HEK293 (cell line): ENCODE measurements around the gene PTAR1.

ENCODE experiments used
- CTCF ChIA-PET: fragments of 350-600 bp; formaldehyde crosslinking; extraction: SDS; loops from one replicate; lab custom pipeline; 2021; ENCODE audit warnings: antibody characterized with exemption; lab: Yijun Ruan, JAX
- POLR2A ChIA-PET: fragments of 300-600 bp; formaldehyde crosslinking; extraction: SDS; loops from one replicate; lab custom pipeline; 2020; ENCODE audit warnings: antibody characterized with exemption, inconsistent platforms; lab: Yijun Ruan, JAX
- H3K27ac ChIP-seq: fragments of 200-500 bp; sonication (Bioruptor generic); 2 replicates; pipeline ENCODE4 v1.5.1; 2014; ENCODE audit warnings: low read depth, low read length, control low read depth, inconsistent platforms; ENCODE audit errors: extremely low read depth
- H3K36me3 ChIP-seq, 2 experiments: fragments of 200-500 bp in 1 of 2; sonication (Bioruptor generic) in 1 of 2; 1 replicate in 1 of 2; 2 replicates in 1 of 2; pipeline ENCODE4 v1.5.1; 2014 to 2017; ENCODE audit warnings: inconsistent platforms in 2 of 2, low read length in 2 of 2; ENCODE audit not compliant: control insufficient read depth in 2 of 2, insufficient read depth in 1 of 2
- H3K4me1 ChIP-seq: fragments of 200-500 bp; sonication (Bioruptor generic); 2 replicates; pipeline ENCODE4 v1.5.1; 2014; ENCODE audit warnings: mild to moderate bottlenecking, low read length, inconsistent platforms; ENCODE audit not compliant: control insufficient read depth, insufficient read depth
- H3K4me3 ChIP-seq: 2 replicates; pipeline ENCODE4 v1.5.1; 2011; ENCODE audit warnings: low read depth, mild to moderate bottlenecking, control low read depth, low read length, moderate library complexity
- H3K9me3 ChIP-seq: fragments of 200-500 bp; sonication (Bioruptor generic); 2 replicates; pipeline ENCODE4 v1.5.1; 2014; ENCODE audit warnings: low read depth, low read length, inconsistent platforms; ENCODE audit not compliant: control insufficient read depth, insufficient read depth
- CTCF ChIP-seq: fragments of 450-650 bp; formaldehyde crosslinking; IDR thresholded peaks from 2 replicates; pipeline ENCODE4 v1.5.1; 2016; ENCODE audit warnings: missing biosample characterization, missing genetic modification characterization
- GLIS2 ChIP-seq: fragments of 450-650 bp; formaldehyde crosslinking; IDR thresholded peaks from 2 replicates; pipeline ENCODE4 v1.5.1; 2016; ENCODE audit warnings: missing biosample characterization, missing genetic modification characterization
- HOXD13 ChIP-seq: sonication (generic); formaldehyde crosslinking; IDR thresholded peaks from 2 replicates; pipeline ENCODE4 v1.8.0; 2022; ENCODE audit warnings: missing genetic modification reagents, borderline replicate concordance
- IKZF3 ChIP-seq: fragments of 450-650 bp; IDR thresholded peaks from 2 replicates; pipeline ENCODE4 v1.5.0; 2018; ENCODE audit warnings: missing biosample characterization, mild to moderate bottlenecking, missing genetic modification characterization, moderate library complexity
- MEIS1 ChIP-seq: sonication (generic); formaldehyde crosslinking; IDR thresholded peaks from 2 replicates; pipeline ENCODE4 v1.8.1; 2022; ENCODE audit warnings: missing genetic modification reagents, mild to moderate bottlenecking, borderline replicate concordance
- RBAK ChIP-seq: fragments of 450-650 bp; formaldehyde crosslinking; IDR thresholded peaks from 2 replicates; pipeline ENCODE4 v1.5.1; 2016; ENCODE audit warnings: missing biosample characterization, missing genetic modification characterization
- SP3 ChIP-seq: fragments of 450-650 bp; formaldehyde crosslinking; IDR thresholded peaks from 2 replicates; pipeline ENCODE4 v1.5.1; 2016; ENCODE audit warnings: missing biosample characterization, missing genetic modification characterization
- SP7 ChIP-seq: fragments of 450-650 bp; formaldehyde crosslinking; IDR thresholded peaks from 2 replicates; pipeline ENCODE4 v1.5.1; 2016; ENCODE audit warnings: missing biosample characterization, missing genetic modification characterization
- ZBTB1 ChIP-seq: fragments of 450-650 bp; formaldehyde crosslinking; IDR thresholded peaks from 2 replicates; pipeline ENCODE4 v1.5.1; 2016; ENCODE audit warnings: missing biosample characterization, missing genetic modification characterization
- ZBTB17 ChIP-seq: fragments of 450-650 bp; formaldehyde crosslinking; IDR thresholded peaks from 2 replicates; pipeline ENCODE4 v1.5.1; 2016; ENCODE audit warnings: missing biosample characterization, missing genetic modification characterization
- ZBTB20 ChIP-seq: fragments of 450-650 bp; formaldehyde crosslinking; IDR thresholded peaks from 2 replicates; pipeline ENCODE4 v1.5.1; 2016; ENCODE audit warnings: missing biosample characterization, missing genetic modification characterization
- ZBTB26 ChIP-seq: fragments of 450-650 bp; formaldehyde crosslinking; optimal IDR thresholded peaks from 2 replicates; pipeline ENCODE3; 2016; ENCODE audit warnings: missing biosample characterization, mild to moderate bottlenecking, missing genetic modification characterization
- ZBTB8A ChIP-seq: fragments of 450-650 bp; formaldehyde crosslinking; IDR thresholded peaks from 2 replicates; pipeline ENCODE4 v1.5.1; 2016; ENCODE audit warnings: missing biosample characterization, missing genetic modification characterization
- ZFHX2 ChIP-seq: fragments of 450-650 bp; formaldehyde crosslinking; conservative IDR thresholded peaks from 2 replicates; pipeline ENCODE4 v1.5.1; 2016; ENCODE audit warnings: missing biosample characterization, missing genetic modification characterization
- ZFP37 ChIP-seq: fragments of 450-650 bp; formaldehyde crosslinking; IDR thresholded peaks from 2 replicates; pipeline ENCODE4 v1.5.1; 2016; ENCODE audit warnings: missing biosample characterization, missing genetic modification characterization
- ZIC2 ChIP-seq: fragments of 450-650 bp; formaldehyde crosslinking; IDR thresholded peaks from 2 replicates; pipeline ENCODE4 v1.5.1; 2016; ENCODE audit warnings: missing biosample characterization, missing genetic modification characterization
- ZNF133 ChIP-seq: fragments of 450-650 bp; formaldehyde crosslinking; IDR thresholded peaks from 2 replicates; pipeline ENCODE4 v1.5.1; 2016; ENCODE audit warnings: missing biosample characterization, missing genetic modification characterization
- ZNF155 ChIP-seq: fragments of 450-650 bp; formaldehyde crosslinking; IDR thresholded peaks from 2 replicates; pipeline ENCODE4 v1.5.1; 2016; ENCODE audit warnings: missing biosample characterization, missing genetic modification characterization
- ZNF223 ChIP-seq: fragments of 450-650 bp; formaldehyde crosslinking; IDR thresholded peaks from 2 replicates; pipeline ENCODE4 v1.5.1; 2016; ENCODE audit warnings: missing biosample characterization, missing genetic modification characterization
- ZNF239 ChIP-seq: fragments of 450-650 bp; formaldehyde crosslinking; IDR thresholded peaks from 2 replicates; pipeline ENCODE4 v1.5.1; 2016; ENCODE audit warnings: missing biosample characterization, missing genetic modification characterization
- ZNF514 ChIP-seq: fragments of 450-650 bp; formaldehyde crosslinking; IDR thresholded peaks from 2 replicates; pipeline ENCODE4 v1.5.1; 2016; ENCODE audit warnings: missing biosample characterization, missing genetic modification characterization
- ZNF629 ChIP-seq: fragments of 450-650 bp; formaldehyde crosslinking; IDR thresholded peaks from 2 replicates; pipeline ENCODE4 v1.5.1; 2017; ENCODE audit warnings: missing biosample characterization, missing genetic modification characterization
- ZNF664 ChIP-seq: fragments of 450-650 bp; formaldehyde crosslinking; IDR thresholded peaks from 2 replicates; pipeline ENCODE4 v1.5.1; 2016; ENCODE audit warnings: missing biosample characterization, missing genetic modification characterization
- ZNF768 ChIP-seq: fragments of 450-650 bp; formaldehyde crosslinking; IDR thresholded peaks from 2 replicates; pipeline ENCODE4 v1.5.1; 2018; ENCODE audit warnings: missing biosample characterization, mild to moderate bottlenecking, missing genetic modification characterization
- ZNF785 ChIP-seq: fragments of 450-650 bp; formaldehyde crosslinking; IDR thresholded peaks from 2 replicates; pipeline ENCODE4 v1.5.1; 2016; ENCODE audit warnings: missing biosample characterization, missing genetic modification characterization
- ZNF843 ChIP-seq: fragments of 450-650 bp; formaldehyde crosslinking; IDR thresholded peaks from 2 replicates; pipeline ENCODE4 v1.5.1; 2016; ENCODE audit warnings: missing biosample characterization, missing genetic modification characterization
- ZSCAN18 ChIP-seq: fragments of 450-650 bp; formaldehyde crosslinking; IDR thresholded peaks from 2 replicates; pipeline ENCODE4 v1.5.1; 2016; ENCODE audit warnings: missing biosample characterization, missing genetic modification characterization
- ZXDB ChIP-seq: fragments of 450-650 bp; formaldehyde crosslinking; IDR thresholded peaks from 2 replicates; pipeline ENCODE4 v1.5.1; 2016; ENCODE audit warnings: missing biosample characterization, missing genetic modification characterization
- TF ChIP-seq, protein P1 (sequence below): fragments of 450-650 bp; formaldehyde crosslinking; IDR thresholded peaks from 2 replicates; pipeline ENCODE4 v1.5.1; 2017; ENCODE audit warnings: missing biosample characterization, missing genetic modification characterization
- TF ChIP-seq, protein P2 (sequence below): fragments of 450-650 bp; formaldehyde crosslinking; IDR thresholded peaks from 2 replicates; pipeline ENCODE4 v1.5.1; 2016; ENCODE audit warnings: missing biosample characterization, missing genetic modification characterization, borderline replicate concordance

PTAR1 gene

GRCh38 chr9:69672596-69673310, 87.1 kb downstream of the PTAR1 start:
- H3K4me3 ChIP-seq, result peak overlapping the region; percentile 64
- ChIA-PET POLR2A (interaction anchor here (0.8 to 1.5 kb wide), 3 partner anchors 11 to 87 kb away, joined by 4 to 6 read pairs (median 5); partner anchors contain the start of gene PTAR1), CTCF (interaction anchor here (0.6 to 3.2 kb wide), 40 partner anchors 10 to 900 kb away, joined by 3 to 23 read pairs (median 4); partner anchors contain the start of gene PTAR1)
- H3K27ac ChIP-seq, result peak overlapping the region; percentile 76
- H3K9me3 ChIP-seq, result no peaks in the 10 kb centered on the region
- H3K36me3 ChIP-seq, result no peaks in the 10 kb centered on the region
- 0 out of 2 replicates have a peak, but pooled peaks cover 3% of the 10 kb centered on the region for H3K4me1 ChIP-seq
- TF ChIP-seq ZFHX2 (tag by site-specific recombination) (peak; percentile 38), ZNF239 (tag by site-specific recombination) (no peak), ZIC2 (tag by site-specific recombination) (peak; percentile 77), ZSCAN18 (tag by site-specific recombination) (no peak), ZNF843 (tag by site-specific recombination) (no peak), ZXDB (tag by site-specific recombination) (peak; percentile 61), ZNF133 (tag by site-specific recombination) (no peak), ZNF664 (tag by site-specific recombination) (no peak), ZBTB1 (tag by site-specific recombination) (no peak), ZBTB8A (peak; percentile 64), SP3 (tag by site-specific recombination) (no peak), ZNF768 (tag by site-specific recombination) (0 out of 2 replicates have a peak, but pooled peaks have one; percentile 4), ZBTB26 (peak; percentile 43), ZBTB17 (tag by site-specific recombination) (peak; percentile 85), HOXD13 (CRISPR knock-in tag) (no peak), ZBTB20 (tag by site-specific recombination) (peak; percentile 68; the same call in 1 of the 2 replicates), MEIS1 (CRISPR knock-in tag) (no peak), ZNF785 (tag by site-specific recombination) (no peak), GLIS2 (tag by site-specific recombination) (peak; percentile 51), ZFP37 (tag by site-specific recombination) (0 out of 2 replicates have a peak, but pooled peaks have one; percentile 55), ZNF629 (tag by site-specific recombination) (peak; percentile 48; the same call in 1 of the 2 replicates), ZNF155 (tag by site-specific recombination) (no peak), ZNF514 (tag by site-specific recombination) (no peak), CTCF (tag by site-specific recombination) (peak; percentile 73), IKZF3 (tag by site-specific recombination) (peak; percentile 61; the same call in 1 of the 2 replicates), RBAK (tag by site-specific recombination) (no peak), ZNF223 (tag by site-specific recombination) (no peak), SP7 (tag by site-specific recombination) (peak; percentile 40; the same call in 1 of the 2 replicates)
- TF ChIP-seq, protein P1, sequence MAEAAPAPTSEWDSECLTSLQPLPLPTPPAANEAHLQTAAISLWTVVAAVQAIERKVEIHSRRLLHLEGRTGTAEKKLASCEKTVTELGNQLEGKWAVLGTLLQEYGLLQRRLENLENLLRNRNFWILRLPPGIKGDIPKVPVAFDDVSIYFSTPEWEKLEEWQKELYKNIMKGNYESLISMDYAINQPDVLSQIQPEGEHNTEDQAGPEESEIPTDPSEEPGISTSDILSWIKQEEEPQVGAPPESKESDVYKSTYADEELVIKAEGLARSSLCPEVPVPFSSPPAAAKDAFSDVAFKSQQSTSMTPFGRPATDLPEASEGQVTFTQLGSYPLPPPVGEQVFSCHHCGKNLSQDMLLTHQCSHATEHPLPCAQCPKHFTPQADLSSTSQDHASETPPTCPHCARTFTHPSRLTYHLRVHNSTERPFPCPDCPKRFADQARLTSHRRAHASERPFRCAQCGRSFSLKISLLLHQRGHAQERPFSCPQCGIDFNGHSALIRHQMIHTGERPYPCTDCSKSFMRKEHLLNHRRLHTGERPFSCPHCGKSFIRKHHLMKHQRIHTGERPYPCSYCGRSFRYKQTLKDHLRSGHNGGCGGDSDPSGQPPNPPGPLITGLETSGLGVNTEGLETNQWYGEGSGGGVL (tag by site-specific recombination), result peak; percentile 15; the same call in 1 of the 2 replicates
- TF ChIP-seq, protein P2, sequence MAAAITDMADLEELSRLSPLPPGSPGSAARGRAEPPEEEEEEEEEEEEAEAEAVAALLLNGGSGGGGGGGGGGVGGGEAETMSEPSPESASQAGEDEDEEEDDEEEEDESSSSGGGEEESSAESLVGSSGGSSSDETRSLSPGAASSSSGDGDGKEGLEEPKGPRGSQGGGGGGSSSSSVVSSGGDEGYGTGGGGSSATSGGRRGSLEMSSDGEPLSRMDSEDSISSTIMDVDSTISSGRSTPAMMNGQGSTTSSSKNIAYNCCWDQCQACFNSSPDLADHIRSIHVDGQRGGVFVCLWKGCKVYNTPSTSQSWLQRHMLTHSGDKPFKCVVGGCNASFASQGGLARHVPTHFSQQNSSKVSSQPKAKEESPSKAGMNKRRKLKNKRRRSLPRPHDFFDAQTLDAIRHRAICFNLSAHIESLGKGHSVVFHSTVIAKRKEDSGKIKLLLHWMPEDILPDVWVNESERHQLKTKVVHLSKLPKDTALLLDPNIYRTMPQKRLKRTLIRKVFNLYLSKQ (tag by site-specific recombination), result no peak
